NCI-H446 (cell line): Measurements from ENCODE around the gene ACTL6B.

Experiments used
- DNase-seq, 2 experiments: peaks; one replicate each; lab custom pipeline; 2025; lab: John Stamatoyannopoulos, UW

Gene ACTL6B

GRCh38 chr7:100627238-100627549 lies 29.1 kb downstream of the ACTL6B start:
- DNase-seq = no peak

GRCh38 chr7:100626530-100627237 lies 29.6 kb downstream of the ACTL6B start:
- peak in 1 of 2 experiments; percentile 45 for DNase-seq

GRCh38 chr7:100626055-100626454 lies 30.2 kb downstream of the ACTL6B start:
- no peak for DNase-seq

- no peak for DNase-seq
Measured at GRCh38 chr7:100623951-100624824, 32.1 kb downstream of the ACTL6B start.

DNA sequence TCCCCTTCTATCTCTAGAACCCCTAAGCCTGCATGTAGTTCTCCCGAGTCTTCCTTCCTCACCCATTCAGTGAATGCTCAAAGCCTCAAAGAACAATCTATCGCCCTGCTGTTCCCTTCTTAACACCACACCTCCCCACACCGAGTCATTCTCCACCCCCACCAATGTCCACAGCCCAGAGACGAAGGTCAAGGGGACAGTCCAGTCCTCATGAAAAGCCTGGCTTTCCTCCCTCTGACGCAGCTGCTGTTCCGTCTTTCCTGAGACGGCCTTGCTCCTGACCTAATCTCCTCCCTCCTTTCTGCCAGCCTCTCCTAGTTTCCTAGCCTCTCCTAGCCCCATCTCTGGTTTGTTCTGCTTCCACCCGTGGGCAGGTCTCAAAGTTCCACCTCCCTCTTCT lies 34.7 kb downstream of the ACTL6B start:
- DNase-seq = no peak

GRCh38 chr7:100620804-100621203 lies 35.4 kb downstream of the ACTL6B start:
- no peak for DNase-seq

- DNase-seq = no peak
Measured at GRCh38 chr7:100620239-100620638, 36.0 kb downstream of the ACTL6B start.

DNA sequence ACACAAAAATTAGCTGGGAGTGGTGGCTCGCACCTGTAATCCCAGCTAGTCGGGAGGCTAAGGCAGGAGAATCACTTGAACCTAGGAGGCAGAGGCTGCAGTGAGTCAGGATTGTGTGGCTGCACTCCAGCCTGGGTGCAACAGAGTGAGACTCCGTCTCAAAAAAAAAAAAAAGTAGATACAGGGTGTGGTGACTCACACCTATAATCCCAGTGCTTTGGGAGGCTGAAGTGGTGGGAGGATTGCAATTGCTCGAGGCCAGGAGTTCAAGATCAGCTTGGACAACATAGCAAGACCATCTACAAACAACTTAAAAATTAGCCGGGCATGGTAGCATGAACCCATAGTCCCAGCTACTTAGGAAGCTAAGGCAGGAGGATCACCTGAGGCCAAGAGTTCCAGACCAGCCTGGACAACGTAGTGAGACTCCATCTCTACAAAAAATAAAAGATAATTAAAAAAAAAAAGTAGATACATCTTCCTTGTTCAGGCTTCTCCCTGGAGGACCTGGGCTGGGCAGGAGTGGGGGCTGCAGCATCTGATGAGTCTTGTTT lies 41.9 kb downstream of the ACTL6B start:
- DNase-seq = no peak

GRCh38 chr7:100613412-100614175 lies 42.7 kb downstream of the ACTL6B start:
- no peak for DNase-seq

DNA sequence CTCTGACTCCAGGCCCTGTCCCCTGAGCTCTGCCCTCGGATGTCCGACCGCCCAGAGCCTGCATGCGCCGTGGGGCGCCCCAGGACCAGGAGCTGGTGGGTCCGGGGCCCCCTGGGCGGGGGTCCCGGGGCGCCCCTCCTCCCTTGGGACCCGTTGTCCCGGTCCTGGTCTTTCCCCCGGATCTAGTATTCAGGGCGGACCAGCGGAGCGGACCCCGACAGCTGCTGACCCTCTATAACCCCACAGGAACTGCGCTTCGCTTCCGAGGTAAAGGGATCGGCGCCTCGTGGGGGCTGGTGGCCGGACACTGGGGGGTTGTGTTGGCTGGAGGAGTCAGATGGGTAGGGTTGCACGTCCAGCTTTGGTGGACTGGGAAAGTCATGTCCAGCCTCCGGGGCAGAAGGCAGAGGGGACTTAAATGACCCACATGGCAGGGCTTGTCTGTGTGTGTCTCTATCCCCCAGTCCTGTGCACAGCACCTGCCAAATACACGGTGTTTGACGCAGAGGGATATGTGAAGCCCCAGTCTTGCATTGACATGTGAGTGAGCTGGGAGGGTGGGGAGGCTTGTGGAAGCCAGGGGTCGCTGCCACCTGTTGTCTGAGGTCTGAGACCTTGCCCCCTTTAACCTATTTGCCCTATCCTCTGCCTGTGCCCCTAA lies 43.4 kb downstream of the ACTL6B start:
- DNase-seq = no peak

DNA sequence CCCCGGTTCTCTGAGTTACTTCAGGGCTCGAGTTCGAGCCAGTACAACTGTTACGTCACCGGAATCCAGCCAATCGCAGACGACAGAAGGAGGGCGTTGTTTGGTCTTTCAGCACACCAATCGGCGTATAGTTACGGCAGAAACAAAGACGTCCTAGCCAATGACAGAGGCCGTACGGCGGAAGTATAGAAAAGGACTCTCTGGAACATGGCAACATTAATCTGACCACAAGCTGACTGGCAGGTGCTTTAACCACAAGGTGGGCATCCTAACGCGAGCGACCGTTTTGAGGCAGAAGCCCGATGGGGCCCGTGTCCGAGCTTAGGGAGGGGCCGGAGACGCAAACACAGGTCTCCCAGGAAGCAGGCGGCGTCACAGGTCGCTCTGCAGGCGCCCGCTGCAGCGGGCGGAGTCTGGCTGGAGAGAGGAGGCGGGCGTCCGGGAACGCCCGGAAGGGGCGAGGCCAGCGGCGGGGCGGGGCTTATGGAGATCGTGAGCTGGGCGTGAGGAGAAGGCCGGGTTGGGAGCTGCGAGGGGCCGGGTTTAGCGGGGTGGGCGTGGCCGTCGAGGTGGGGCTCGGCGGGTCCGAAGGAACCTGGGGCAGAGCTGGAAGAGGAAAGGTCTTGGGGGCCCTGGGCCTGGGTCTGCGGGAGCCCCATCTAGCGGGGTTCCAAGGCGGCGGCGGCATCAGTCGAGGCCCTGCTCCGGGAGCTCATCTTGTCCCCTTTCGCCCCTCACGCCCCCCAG lies 44.1 kb downstream of the ACTL6B start, which contains the start of gene MOSPD3:
Gene MOSPD3 (plus strand): TSS at position 558 of the 747 bp plus-strand sequence. CDS start 252 bp downstream, outside the sequence.
- peak; percentile 93 to 98 for DNase-seq

GRCh38 chr7:100609958-100610357 lies 46.3 kb downstream of the ACTL6B start:
- DNase-seq = no peak

DNA sequence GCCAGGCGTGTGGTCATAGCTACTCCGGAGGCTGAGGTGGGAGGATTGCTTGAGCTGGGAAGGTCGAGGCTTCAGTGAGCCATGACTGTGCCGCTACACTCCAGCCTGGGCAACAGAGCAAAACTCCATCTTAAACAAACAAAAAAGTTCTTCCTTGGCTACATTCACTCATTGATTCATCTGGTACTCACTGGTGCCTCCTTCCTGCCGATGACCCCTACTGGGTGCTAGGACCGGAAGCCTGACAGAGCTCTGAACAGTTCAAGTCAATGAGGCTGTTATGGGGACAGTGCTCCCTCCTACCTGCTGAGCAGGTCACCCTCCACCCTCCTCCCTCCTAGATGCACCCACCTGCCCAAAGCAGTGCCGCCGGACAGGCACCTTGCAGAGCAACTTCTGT lies 49.1 kb downstream of the ACTL6B start:
- no peak for DNase-seq

GRCh38 chr7:100606313-100606712 lies 49.9 kb downstream of the ACTL6B start:
- no peak for DNase-seq

DNA sequence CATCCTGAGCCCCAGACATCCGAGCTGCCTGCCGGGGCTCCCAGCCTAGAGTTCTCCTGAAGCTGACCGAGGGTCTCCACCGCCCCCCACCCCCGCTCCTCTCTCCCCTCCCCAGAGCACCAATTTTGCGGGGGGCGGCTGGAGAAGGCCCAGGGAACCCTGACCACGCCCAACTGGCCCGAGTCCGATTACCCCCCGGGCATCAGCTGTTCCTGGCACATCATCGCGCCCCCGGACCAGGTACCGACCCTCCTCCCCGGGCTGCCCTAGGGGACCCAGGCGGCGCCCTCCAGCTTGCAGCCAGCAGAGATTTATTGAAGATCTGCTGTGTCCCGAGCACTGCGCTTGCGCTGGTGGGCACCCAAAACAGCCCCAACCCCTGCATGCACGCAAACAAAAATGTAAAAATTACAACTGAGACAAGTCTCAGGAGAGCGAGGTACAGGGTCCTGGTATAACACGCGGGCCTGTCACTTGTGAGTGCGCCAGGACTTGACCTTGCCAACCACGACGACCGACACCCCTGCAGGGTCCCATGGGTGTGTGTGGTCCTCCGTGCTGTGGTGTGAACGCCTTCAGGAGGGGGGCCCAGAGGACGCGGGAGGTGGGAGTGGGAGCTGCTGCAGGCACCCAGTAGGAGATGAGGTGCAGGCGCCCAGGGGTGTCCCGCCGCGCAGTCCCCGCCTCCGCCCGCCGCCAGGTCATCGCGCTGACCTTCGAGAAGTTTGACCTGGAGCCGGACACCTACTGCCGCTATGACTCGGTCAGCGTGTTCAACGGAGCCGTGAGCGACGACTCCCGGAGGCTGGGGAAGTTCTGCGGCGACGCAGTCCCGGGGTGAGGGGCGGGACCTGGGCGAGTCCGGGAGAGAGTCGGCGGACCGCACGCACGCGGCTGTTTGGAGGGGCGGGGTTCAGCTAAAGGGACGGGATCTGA lies 51.0 kb downstream of the ACTL6B start:
- DNase-seq = no peak

DNA sequence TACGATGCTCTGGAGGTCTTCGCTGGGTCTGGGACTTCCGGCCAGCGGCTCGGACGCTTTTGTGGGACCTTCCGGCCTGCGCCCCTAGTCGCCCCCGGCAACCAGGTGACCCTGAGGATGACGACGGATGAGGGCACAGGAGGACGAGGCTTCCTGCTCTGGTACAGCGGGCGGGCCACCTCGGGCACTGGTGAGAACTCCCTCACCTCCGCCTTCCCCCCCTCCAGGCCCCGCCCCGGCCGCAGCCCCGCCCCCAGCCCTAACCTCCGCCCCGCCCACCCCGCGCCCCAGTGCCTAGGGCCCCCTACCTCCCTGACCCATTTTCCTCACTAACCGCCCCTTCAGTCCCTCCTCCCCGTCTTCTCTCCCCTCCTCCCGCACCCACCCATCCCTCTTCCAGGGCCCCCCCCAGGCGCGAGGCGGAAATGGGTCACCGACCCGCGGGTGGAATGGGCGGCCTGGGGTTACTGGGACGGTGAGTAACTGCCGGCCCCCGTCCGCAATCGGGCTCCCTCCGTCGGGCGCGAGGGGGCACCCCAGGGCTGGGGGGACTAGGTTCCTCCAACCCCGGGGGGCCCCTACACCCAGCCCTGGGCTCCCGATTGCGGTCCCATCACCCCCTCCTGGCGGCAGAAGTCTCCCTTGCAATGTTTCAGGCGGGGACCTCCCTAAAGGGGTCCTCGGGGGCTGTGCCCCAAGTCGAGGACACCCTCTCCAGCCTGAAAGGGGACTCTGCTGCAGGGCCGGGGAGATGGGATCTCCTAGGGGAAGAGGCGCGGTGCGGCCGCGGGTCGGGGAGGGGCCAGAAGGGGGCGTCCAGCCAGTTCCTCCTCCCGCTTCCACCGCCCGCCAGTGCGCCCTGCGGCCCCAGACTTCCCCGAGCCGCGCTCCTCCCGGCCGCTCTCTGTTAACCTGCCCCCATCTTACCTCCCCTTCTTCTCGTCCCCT lies 51.9 kb downstream of the ACTL6B start:
- peak; percentile 15 to 52 for DNase-seq

DNA sequence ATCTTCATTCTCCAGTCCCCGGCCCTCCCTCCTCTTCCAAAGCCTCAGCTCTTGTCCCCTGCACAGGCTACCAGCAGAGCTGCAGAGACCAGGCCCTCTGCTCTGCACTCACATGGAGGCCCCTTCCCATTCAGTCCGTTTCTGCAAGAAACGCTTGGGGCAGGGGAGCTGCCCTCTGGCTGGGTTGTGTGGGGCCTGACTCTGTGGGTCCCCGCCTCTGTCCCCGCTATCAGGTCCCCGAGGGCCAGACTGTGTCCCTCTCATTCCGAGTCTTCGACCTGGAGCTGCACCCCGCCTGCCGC lies 52.6 kb downstream of the ACTL6B start:
- DNase-seq = no peak

GRCh38 chr7:100602889-100603725 lies 53.1 kb downstream of the ACTL6B start:
- no peak for DNase-seq
